Heart left ventricle (tissue), 13 donors: Measurements from ENCODE around the gene ZNF750.

ENCODE experiments used
- CTCF ChIP-seq, 12 donors: fragments of 200-600 bp; sonication (generic) in 4 of 12; IDR thresholded peaks; one replicate each; pipeline versions ENCODE4 v1.5.0 to v1.8.0; 2018 to 2022; ENCODE audit warnings: antibody characterized with exemption in 12 of 12, mild to moderate bottlenecking in 5 of 12
- POLR2A ChIP-seq, 2 donors: fragments of 450-650 bp; IDR thresholded peaks; one replicate each; pipeline ENCODE4 v1.6.1; 2017; ENCODE audit warnings: antibody characterized with exemption in 2 of 2, mild to moderate bottlenecking in 2 of 2, moderate library complexity in 2 of 2
- donor health status: ischemic (EF 13 %, LVEDD 7.1; RV severe dilation, severe dysfunction).
- donor health status: DM: no; HTN: yes; CAD: no.
- donor health status: DM: no; HTN: no; CAD: no.
- donor health status: ischemic (EF 25% LVEDD 6.9; RV normal size, moderate dysfunction).
- donor health status: ischemic (EF 25% LVEDD 5.7; RV mildly dilated, moderate dysfunction).
- donor health status: ischemic (EF 35%, LVEDD 5.7; RV mildly dilated, moderate dysfunction).
- donor health status: nonischemic (EF 11% LVEDD 7.7; RV severe dilation, severe dysfunction).
- donor health status: DM: yes; HTN: yes; CAD: no.
- donor health status: PGD.
- donor health status: ischemic (EF 29% LVEDD 5.4; RV normal size, mild dysfunction).
- donor health status: nonischemic (EF 23%, LVEDD 6.1; RV moderate dilation, normal function).

DNA sequence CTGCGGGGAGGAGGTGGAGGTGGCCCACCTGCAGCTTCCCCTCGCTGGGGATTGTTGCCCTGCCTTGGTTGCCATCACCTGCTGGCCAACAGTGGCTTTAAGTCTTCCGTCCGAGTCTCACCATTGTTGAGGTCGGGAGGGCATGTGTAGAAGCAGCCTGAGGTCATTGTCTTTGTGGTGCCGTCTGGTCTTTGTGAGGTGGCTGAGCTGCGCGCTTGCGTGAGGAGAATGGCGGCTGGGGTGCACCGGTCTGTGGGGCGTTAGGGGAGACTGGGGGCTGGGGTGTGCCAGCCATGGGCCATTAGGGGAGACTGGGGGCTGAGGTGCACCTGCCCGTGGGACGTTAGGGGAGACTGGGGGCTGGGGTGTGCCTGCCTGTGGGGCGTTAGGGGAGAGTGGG lies 36.2 kb downstream of the ZNF750 start:
- TF ChIP-seq POLR2A (IDR thresholded peaks at IDR 0.05) (no peak), CTCF (IDR thresholded peaks at IDR 0.05) (no peak)
